ENCODE results near the gene PSME3. TPM values are rescaled to one million over a fixed set of nuclear protein-coding genes. Genes with fewer than 3 reads are reported as not detected.
A peak's percentile ranks its signal among the peaks of the same experiment; 100 is the strongest.

The PSME3 gene
- total RNA-seq, 1 experiment from 2014 or later, result 222 TPM

GRCh38 chr17:42891539-42892152 lies 58.4 kb downstream of the PSME3 start:
- no peak overlapping the region for H3K23ac ChIP-seq (ENCODE audit: insufficient read length, low read depth, low read length)
- no peak overlapping the region for H3K4me2 ChIP-seq (ENCODE audit: insufficient read depth, insufficient read length, low read length)
- no peak overlapping the region for H2BK15ac ChIP-seq (ENCODE audit: low read depth, low read length)
- no peaks in the 10 kb centered on the region for H3K9me3 ChIP-seq (ENCODE audit: control insufficient read depth, low read depth, low read length)
- H2AK5ac ChIP-seq (ENCODE audit: insufficient read length, low read length), result no peak overlapping the region
- no peaks in the 10 kb centered on the region for H3K27me3 ChIP-seq (ENCODE audit: insufficient read depth, low read length)
- peaks cover 6% of the 10 kb centered on the region for H3K27me3 Mint-ChIP-seq (ENCODE audit: low read depth)
- peak; percentile 69 for DNase-seq
- no peak overlapping the region for H3T11ph ChIP-seq (ENCODE audit: low read length)
- H3K4me3 Mint-ChIP-seq, result no peak overlapping the region
- no peak overlapping the region for H3K18ac ChIP-seq (ENCODE audit: insufficient read length, low read depth, low read length)
- no peak overlapping the region for H3K27ac ChIP-seq (ENCODE audit: insufficient read length, low read depth, low read length)
- H4K5ac ChIP-seq (ENCODE audit: insufficient read length, low read depth, low read length), result no peak overlapping the region
- H3K14ac ChIP-seq (ENCODE audit: insufficient read depth, low read length), result no peak overlapping the region
- peak overlapping the region; percentile 86 to 97 (median 95) for H3K27ac Mint-ChIP-seq
- peaks cover 13 to 17% of the 10 kb centered on the region in 2 experiments for H3K4me1 Mint-ChIP-seq
- no peaks in the 10 kb centered on the region for H3K9me3 Mint-ChIP-seq
- H2BK5ac ChIP-seq (ENCODE audit: insufficient read length, low read length), result no peak overlapping the region
- H4K91ac ChIP-seq (ENCODE audit: insufficient read length, low read depth, low read length), result no peak overlapping the region
- H3K4ac ChIP-seq (ENCODE audit: low read depth, low read length), result no peak overlapping the region
- H3K9ac ChIP-seq (ENCODE audit: extremely low read depth, insufficient read length, low read length), result no peak overlapping the region
- no peaks in the 10 kb centered on the region; the same call in 1 of the 2 replicates for H3K4me1 ChIP-seq (ENCODE audit: insufficient read depth, low read length)
- no peak overlapping the region for H2BK120ac ChIP-seq (ENCODE audit: low read depth, low read length, poor library complexity, severe bottlenecking)
- no peaks in the 10 kb centered on the region for H3K79me2 ChIP-seq (ENCODE audit: insufficient read depth, low read length)
- TF ChIP-seq CTCF (conservative IDR thresholded peaks at IDR 0.05), result no peak
- no peaks in the 10 kb centered on the region for H4K20me1 ChIP-seq (ENCODE audit: control insufficient read depth, insufficient read depth, insufficient read length)
- no peak overlapping the region for H2BK12ac ChIP-seq (ENCODE audit: insufficient read length, low read depth, low read length)
- no peaks in the 10 kb centered on the region for H3K36me3 Mint-ChIP-seq (ENCODE audit: insufficient read depth in 1 of 3, low read depth in 3 of 3)
- H3K79me1 ChIP-seq (ENCODE audit: insufficient read depth, low read depth, low read length, poor library complexity, severe bottlenecking), result no peaks in the 10 kb centered on the region
- no peak overlapping the region for H2BK20ac ChIP-seq (ENCODE audit: low read depth, low read length, poor library complexity, severe bottlenecking)
- H2AFZ ChIP-seq (ENCODE audit: low read length), result peak overlapping the region; percentile 75
- no peaks in the 10 kb centered on the region for H3K23me2 ChIP-seq (ENCODE audit: insufficient read length, low read depth, low read length, poor library complexity, severe bottlenecking)
- no peak overlapping the region for H4K8ac ChIP-seq (replicated peaks; ENCODE audit: insufficient read length, low read depth, low read length)
- H3K56ac ChIP-seq (ENCODE audit: insufficient read length, low read depth, low read length), result no peak overlapping the region
- no CpG with 5 or more reads among the region's 10 CpGs for WGBS (ENCODE audit: extremely low coverage, insufficient read length, low lambda C conversion rate)
